Chondrocyte (in vitro differentiated cells): ENCODE data around the gene HHAT. TPM values are rescaled to one million over a fixed set of nuclear protein-coding genes. Genes with fewer than 3 reads are reported as not detected.

Experiments used
- DNase-seq: peaks from one replicate; pipeline ENCODE4 v3.0.0; 2021; ENCODE audit warnings: mixed read lengths, low spot score
- H3K27ac Mint-ChIP-seq: one replicate; pipeline ENCODE4 v1.8.0; 2021; ENCODE audit warnings: mild to moderate bottlenecking, moderate library complexity, mixed read lengths; ENCODE audit not compliant: unreplicated experiment
- H3K27me3 Mint-ChIP-seq: 2 replicates; pipeline ENCODE4 v1.8.0; 2021; ENCODE audit warnings: low read depth, mixed read lengths
- H3K36me3 Mint-ChIP-seq: 2 replicates; pipeline ENCODE4 v1.8.0; 2021; ENCODE audit warnings: low read depth, mixed read lengths
- H3K4me1 Mint-ChIP-seq: 2 replicates; pipeline ENCODE4 v1.8.0; 2021; ENCODE audit warnings: low read depth, mild to moderate bottlenecking, mixed read lengths
- H3K4me3 Mint-ChIP-seq: one replicate; pipeline ENCODE4 v1.8.0; 2021; ENCODE audit warnings: mild to moderate bottlenecking, moderate library complexity, mixed read lengths; ENCODE audit not compliant: unreplicated experiment
- H3K9me3 Mint-ChIP-seq: 2 replicates; pipeline ENCODE4 v1.8.0; 2021; ENCODE audit warnings: low read depth, mixed read lengths
- CTCF ChIP-seq: fragments of 200-600 bp; sonication (generic); IDR thresholded peaks from 2 replicates; pipeline ENCODE4 v1.5.0; 2021; ENCODE audit warnings: antibody characterized with exemption, mild to moderate bottlenecking, moderate library complexity
- total RNA-seq: library from RNA; stranded (reverse); gene quantifications from 3 replicates; pipeline ENCODE4 v1.2.1, GENCODE V29; 2021

The HHAT gene
- total RNA-seq, 1 donor from 2014 or later, result 6.4 TPM

DNA sequence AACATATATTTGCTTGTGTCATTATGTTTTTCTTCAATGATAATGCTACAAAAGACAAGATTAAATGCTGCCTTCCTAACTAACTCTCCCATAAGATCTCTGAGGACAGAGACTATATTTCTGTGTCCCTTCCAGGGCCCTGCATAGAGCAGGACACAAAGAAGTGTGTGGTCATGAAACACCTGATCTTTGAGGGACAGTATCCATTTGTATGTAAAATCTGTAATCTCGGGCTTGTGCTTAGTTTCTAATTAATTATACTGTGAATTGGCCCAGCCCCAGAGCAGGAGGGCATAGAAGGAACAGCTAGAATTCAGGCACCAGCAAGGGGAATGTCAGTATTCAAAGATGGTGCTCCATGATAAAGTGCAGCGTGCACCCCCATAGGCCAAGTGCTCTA, 374.9 kb downstream of the HHAT start:
- H3K4me3 Mint-ChIP-seq, result no peak overlapping the region
- no peak for TF ChIP-seq CTCF
- H3K36me3 Mint-ChIP-seq, result peaks cover 2% of the 10 kb centered on the region
- H3K27ac Mint-ChIP-seq, result no peak overlapping the region
- peaks cover 6% of the 10 kb centered on the region for H3K9me3 Mint-ChIP-seq
- DNase-seq, result no peak
- peaks cover 3% of the 10 kb centered on the region for H3K4me1 Mint-ChIP-seq
- no peaks in the 10 kb centered on the region for H3K27me3 Mint-ChIP-seq

- Mint-ChIP-seq H3K4me3 (no peak overlapping the region), H3K4me1 (peaks cover 3% of the 10 kb centered on the region), H3K9me3 (peaks cover 6% of the 10 kb centered on the region), H3K27me3 (no peaks in the 10 kb centered on the region), H3K36me3 (peaks cover 2% of the 10 kb centered on the region), H3K27ac (no peak overlapping the region)
- TF ChIP-seq CTCF, result no peak
- no peak for DNase-seq
Measured at GRCh38 chr1:210705086-210705485, 376.4 kb downstream of the HHAT start.

DNA sequence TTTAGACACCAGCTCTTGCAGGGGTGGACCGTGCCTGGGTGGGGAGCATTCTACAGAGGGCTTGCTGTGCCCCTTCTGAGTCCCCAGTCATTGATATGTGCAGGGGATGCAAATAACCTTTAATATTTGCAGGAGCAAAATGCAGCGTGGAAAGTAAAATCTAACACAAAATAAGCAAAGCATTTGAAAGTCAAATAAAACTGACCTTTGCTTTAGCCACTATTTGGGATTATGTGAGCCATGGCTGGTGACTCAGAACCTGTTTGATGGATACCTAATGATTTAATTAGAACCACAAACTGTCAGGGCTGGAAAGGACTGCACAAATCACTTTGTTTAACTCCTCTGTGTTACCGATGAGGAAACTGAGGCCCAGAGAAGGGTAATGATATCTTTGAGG, 377.5 kb downstream of the HHAT start:
- Mint-ChIP-seq H3K36me3 (peaks cover 2% of the 10 kb centered on the region), H3K27ac (no peak overlapping the region), H3K4me3 (no peak overlapping the region), H3K9me3 (peaks cover 6% of the 10 kb centered on the region), H3K4me1 (no peaks in the 10 kb centered on the region), H3K27me3 (no peaks in the 10 kb centered on the region)
- no peak for DNase-seq
- TF ChIP-seq CTCF, result no peak

GRCh38 chr1:210707300-210708240, 378.9 kb downstream of the HHAT start:
- H3K36me3 Mint-ChIP-seq, result no peaks in the 10 kb centered on the region
- no peaks in the 10 kb centered on the region for H3K27me3 Mint-ChIP-seq
- H3K9me3 Mint-ChIP-seq, result no peaks in the 10 kb centered on the region
- no peak overlapping the region for H3K4me3 Mint-ChIP-seq
- no peaks in the 10 kb centered on the region for H3K4me1 Mint-ChIP-seq
- no peak for TF ChIP-seq CTCF
- no peak overlapping the region for H3K27ac Mint-ChIP-seq
- no peak for DNase-seq

- Mint-ChIP-seq H3K4me3 (no peak overlapping the region), H3K27ac (no peak overlapping the region), H3K4me1 (no peaks in the 10 kb centered on the region), H3K27me3 (no peaks in the 10 kb centered on the region), H3K36me3 (no peaks in the 10 kb centered on the region), H3K9me3 (no peaks in the 10 kb centered on the region)
- no peak for TF ChIP-seq CTCF
- no peak for DNase-seq
Measured at GRCh38 chr1:210709701-210710100, 381.0 kb downstream of the HHAT start.
